ENCODE measurements around the gene TPM4.
"Not testable (repeated sequence)": the region's sequence is repeated elsewhere in the genome, so short reads cannot be mapped to it uniquely, and the experiment has no call there.

TPM4 gene

DNA sequence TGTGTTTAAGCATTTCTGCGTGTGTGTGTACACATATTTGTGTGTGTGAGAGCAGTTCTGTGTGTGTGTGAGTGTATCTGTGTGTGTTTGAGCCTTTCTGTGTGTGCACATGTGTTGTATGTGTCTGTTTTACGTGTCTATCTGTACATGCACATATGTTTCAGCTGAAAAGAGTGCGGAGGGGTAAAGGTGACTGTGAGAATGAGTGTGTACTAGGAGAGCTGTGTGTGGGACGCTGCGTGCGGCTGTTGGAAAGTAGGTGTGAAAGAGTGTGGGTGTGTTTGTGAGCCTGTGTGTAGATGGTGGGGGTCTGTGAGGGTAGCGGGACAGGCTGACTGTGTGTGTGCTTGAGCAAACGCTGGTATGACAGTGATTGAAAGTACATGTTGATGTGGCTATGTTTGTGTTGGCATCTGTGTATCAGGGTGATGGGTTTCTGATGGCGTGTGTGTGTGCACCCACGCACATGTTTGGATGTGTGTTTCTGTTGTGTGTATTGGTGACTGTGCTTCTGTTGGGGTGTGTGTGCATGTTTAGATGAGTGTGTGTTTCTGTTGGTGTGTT lies 7.5 kb upstream of the TPM4 start:
- in situ Hi-C loops (cut with MboI; ENCODE audit: low pct_unique_long_range_greater_than_20kb, low sequenced_read_pairs) = no loop called here
- no peak for DNase-seq

DNA sequence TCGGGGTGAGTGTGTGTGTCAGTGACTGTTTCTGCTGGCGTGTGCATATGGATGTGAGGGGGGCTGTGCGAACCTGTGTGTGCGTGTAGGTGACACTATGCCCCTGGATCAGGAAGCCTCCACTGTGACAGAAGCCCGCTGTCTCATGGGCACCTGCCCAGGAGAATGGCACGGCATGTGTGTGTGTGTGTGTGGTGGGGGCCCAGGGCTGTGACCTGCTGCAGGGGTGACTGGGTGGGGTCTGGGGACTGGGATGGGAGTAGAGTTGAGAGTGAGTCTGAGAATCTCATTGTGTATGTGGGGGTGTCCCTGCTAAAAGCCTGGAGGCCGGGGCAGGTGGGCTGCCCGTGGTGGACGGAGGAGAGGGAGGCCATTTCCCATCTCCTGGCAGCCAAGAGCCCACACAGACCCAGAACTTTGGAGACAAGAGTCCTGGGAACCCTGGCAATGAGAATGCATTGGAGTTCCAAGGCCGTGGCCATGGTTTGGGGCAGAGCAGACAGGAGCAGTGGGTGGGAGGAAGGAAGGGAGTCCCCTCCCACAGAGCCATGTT lies 6.4 kb upstream of the TPM4 start:
- no peak for DNase-seq
- in situ Hi-C loops (cut with MboI; ENCODE audit: low pct_unique_long_range_greater_than_20kb, low sequenced_read_pairs) = no loop called here

DNA sequence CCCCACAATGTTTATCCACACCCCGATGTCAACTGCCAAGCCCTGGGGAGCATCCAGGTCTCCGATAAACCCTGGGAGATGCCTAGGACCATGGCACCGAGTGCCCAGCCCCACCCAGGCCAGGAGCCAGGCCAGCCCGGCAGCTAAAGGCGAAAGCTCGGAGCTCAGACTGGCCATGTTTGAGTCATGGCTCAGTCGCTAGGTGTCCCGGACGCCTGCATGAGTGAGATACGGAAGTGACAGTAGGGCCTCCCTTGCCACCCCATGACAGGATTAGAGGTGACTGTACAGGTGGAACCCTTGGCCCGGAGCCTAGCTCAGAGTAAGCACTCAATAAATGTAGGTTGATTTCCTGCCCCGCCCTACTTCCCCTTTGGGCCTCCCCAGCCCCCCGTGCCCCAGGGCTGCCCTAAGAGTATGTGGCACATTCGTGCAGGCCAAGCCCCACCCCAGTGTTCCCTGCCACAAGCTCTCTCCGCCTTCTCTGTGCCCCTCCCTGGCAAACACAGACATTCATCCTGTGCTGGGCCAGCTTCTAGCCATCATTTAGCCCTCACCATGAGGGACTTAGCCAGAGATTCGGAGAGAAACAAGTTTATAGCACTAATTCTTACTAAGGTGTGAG lies 5.8 kb upstream of the TPM4 start:
- peak; percentile 79 for DNase-seq
- in situ Hi-C loops (cut with MboI; ENCODE audit: low pct_unique_long_range_greater_than_20kb, low sequenced_read_pairs) = no loop called here

DNA sequence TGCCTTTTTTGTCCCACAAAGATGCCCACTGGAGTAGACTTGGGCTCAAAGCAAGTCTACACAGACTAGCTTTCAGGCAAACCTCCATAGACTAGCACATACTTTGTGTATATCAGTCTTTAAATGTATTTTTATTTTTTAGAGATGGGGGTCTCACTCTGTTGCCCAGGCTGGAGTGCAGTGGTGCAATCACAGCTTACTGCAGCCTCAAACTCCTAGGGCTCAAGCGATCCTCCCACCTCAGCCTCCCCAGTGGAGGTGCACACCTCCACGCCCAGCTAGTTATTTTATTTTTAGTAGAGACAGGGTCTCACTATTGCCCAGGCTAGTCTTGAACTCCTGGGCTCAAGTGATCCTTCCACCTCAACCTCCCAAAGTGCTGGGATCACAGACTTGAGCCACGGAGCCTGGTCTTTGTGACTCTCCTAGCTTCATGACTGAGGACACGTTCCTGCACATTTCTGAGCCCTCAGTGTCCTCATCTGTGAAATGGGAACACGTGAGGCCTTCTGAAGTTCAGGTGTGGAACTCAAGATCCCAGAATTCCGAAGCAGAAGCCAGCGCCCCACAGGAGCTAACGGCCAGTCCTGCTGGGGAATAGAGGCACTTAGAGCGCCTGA lies 5.1 kb upstream of the TPM4 start:
- in situ Hi-C loops (cut with MboI; ENCODE audit: low pct_unique_long_range_greater_than_20kb, low sequenced_read_pairs) = no loop called here
- DNase-seq = no peak

DNA sequence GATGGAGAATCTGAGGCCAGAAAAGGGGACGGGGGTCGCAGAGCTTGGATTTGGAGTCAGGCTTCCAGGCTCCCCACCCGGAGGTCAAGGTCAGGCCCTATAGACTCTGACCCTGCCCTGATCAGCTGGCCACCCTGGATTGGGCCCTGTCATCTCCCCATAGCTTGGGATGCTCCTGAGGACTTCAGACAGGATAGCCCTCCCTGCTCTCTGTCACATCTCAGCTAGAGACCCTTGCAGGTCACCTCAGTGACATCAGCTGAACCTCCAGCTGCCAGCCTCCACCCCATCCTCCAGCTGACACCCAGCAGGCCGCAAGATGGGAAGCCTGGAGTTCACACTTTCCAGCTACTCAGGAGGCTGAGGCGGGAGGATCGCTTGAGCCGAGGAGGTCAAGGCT lies 2.8 kb upstream of the TPM4 start:
- in situ Hi-C loops (cut with MboI; ENCODE audit: low pct_unique_long_range_greater_than_20kb, low sequenced_read_pairs) = no loop called here
- DNase-seq = no peak

GRCh38 chr19:16073988-16074387 lies 2.3 kb upstream of the TPM4 start:
- no peak for DNase-seq
- in situ Hi-C loops (cut with MboI; ENCODE audit: low pct_unique_long_range_greater_than_20kb, low sequenced_read_pairs) = no loop called here

DNA sequence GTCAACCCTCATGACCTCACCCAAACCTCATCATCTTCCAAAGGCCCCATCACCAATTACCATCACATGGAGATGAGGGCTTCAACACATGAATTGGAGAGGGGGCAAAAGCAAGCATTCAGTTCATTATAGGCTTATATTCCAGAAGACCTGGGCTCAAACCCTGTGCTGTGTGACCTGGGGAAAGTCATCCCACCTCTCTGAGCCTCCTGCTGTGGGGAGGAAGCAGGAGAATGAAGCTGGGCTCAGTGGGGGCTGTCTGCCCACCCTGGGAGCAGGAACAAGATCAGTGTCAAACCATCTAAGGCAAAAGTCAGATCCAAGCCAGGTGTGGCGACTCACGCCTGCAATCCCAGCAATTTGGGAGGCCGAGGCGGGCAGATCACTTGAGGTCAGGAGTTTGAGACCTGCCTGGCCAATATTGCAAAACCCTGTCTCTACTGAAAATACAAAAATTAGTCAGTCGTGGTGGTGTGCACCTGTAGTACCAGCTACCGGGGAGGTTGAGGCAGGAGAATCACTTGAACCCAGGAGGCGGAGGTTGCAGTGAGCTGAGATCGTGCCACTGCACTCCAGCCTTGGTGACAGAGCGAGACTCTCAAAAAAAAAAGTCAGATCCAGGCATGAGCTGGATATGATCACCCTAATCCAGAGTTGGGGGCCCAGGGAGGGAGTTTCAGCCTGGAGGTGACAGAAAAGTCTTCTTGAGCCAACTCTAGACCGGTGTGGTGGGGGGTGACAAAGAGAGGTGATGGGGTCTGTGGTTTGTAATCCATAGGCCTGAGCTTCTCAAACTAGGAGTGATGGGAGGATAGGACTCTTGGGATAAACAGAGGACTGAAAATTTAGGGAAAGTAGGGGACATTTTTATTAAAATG lies 1.6 kb upstream of the TPM4 start:
- in situ Hi-C loops (cut with MboI; ENCODE audit: low pct_unique_long_range_greater_than_20kb, low sequenced_read_pairs) = no loop called here
- no peak for DNase-seq

DNA sequence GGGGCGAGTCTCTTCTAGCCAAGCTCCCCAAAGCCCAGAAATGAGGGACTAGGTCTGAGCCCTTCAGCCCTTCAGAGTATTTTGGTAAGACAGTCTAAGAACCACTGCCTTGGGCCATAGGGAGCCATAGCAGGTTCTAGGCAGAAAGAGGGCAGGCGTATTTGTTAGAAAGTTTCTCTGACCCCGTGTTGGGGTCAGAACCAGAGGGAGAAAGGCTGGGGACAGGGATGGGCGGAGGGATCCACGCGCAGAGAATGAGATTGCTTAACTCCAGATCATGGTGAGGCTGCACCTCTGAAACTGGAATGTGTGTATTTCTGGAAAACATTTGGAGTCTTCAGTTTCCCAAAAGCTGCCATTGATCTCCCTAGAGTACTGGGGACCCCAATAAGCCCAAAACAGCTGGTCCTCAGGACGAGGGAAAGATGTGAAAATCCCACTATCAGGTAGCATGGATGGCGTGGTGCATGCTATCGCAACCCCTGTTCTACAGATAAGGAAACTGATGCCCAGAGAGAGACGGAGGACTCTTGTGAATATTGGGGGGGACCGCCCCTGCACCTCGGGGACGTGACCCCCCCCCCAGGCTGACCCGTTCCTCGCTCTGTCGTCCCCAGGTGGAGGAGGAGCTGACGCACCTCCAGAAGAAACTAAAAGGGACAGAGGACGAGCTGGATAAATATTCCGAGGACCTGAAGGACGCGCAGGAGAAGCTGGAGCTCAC lies 703 bp upstream of the TPM4 start:
- in situ Hi-C loops (cut with MboI; ENCODE audit: low pct_unique_long_range_greater_than_20kb, low sequenced_read_pairs) = no loop called here
- DNase-seq = no peak

DNA sequence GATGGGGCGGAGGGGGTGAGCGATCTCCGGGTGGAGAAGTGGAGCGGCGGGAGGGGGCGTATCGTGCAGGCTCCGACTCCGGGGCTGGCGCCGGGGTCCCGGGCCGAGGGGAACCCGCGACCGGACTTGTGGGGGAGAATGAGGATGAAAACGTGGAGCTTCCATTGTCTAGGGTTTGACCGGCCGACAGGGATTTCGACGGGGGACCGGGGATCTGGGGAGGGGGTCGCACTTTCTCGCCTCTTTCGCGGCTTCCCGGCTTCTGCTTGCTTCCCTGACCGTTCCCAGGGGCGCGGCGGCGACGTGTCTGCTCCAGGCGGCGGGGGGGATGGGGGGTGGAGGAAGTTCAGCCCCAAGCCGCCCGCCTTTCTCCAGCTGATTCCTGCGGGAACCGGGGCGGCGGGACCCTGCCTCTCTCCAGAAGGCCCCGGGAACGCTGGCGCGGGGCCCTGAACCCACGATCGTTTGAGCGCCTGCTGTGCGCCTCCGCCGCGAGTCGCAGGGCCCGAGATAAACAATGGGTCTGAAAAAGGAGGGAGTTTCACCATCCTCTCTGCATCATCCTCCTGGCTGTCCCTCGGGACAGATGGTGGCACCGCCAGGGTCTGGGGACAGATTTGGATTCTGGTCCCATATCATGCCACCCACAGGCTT lies 790 bp downstream of the TPM4 start:
- DNase-seq = no peak
- in situ Hi-C loops (cut with MboI; ENCODE audit: low pct_unique_long_range_greater_than_20kb, low sequenced_read_pairs) = no loop called here

- in situ Hi-C loops (cut with MboI; ENCODE audit: low pct_unique_long_range_greater_than_20kb, low sequenced_read_pairs) = no loop called here
- no peak for DNase-seq
These were observed 1.9 kb downstream of the TPM4 start for GRCh38 chr19:16077984-16078758.

DNA sequence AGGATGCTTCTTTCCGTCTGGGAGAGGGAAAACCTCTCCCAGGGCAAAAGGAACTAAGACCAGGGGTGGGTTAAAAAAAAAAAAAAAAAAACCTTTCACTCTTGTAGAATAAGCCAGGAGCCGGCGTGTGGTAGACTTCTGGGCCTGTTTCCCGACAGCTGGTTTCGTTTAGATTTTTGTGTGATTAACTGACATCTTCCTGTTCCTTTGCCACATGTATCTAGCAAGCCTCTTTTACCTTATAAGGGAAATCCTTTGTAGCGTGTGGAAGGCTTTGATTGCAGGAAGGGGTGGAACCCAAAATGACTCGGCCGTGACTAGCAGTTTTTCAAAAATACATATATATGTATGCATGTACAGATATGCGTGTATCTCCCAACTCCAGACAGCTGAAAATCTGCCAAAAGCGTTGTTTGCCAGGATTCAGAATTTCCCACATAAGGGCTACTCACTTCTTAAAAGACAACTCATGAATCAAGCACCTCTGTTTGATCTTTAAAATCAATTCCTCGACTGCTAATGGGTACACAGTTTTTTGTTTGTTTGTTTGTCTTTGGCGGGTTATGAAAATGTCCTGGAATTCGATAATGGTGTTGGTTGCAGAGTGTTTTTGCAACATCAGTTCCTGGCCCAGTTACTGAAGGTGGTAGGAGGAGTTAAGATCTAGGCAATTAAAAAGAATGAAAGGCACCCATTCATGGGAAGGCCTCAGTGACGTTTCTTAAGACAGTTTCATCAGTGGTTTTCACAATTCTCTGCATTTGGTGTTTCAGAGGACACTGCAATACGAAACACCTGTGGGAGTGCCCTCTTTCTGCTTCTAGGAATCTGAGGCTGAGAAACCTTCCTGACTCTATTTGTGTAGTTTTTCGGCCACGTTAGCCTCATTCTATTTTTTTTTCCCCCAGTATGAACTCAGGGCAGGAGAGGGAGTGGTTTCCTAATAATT lies 2.7 kb downstream of the TPM4 start:
- in situ Hi-C loops (cut with MboI; ENCODE audit: low pct_unique_long_range_greater_than_20kb, low sequenced_read_pairs) = no loop called here
- peak; percentile 98 for DNase-seq

DNA sequence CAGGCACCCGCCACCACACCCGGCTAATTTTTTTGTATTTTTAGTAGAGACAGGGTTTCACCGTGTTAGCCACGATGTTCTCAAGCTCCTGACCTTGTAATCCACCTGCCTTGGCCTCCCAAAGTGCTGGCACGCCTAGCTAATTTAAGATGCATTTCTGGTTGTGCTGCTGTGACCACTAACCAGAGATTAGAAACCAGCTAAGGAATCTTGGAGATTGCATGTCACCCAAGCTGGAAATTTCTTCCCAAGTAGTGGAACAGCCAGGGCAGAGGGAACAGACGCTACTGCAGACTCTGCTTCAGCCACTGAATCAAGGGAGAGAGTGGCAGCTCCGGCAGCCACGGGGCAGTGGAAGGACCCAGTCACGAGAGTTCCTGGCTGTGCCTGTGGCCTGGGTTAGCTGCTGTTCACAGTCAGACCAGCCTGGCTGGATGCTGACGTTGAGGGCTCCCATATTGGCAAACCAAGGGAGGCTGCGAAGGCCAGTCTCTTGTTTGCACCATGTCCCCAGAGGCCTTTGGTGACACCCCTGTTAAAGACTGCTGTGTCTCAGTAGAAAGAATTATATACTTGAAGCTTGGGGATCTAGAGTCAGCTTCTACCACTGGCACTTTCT lies 7.9 kb downstream of the TPM4 start:
- DNase-seq = no peak
- in situ Hi-C loops (cut with MboI; ENCODE audit: low pct_unique_long_range_greater_than_20kb, low sequenced_read_pairs) = no loop called here

- in situ Hi-C loops (cut with MboI; ENCODE audit: low pct_unique_long_range_greater_than_20kb, low sequenced_read_pairs) = no loop called here
- DNase-seq = no peak
These were observed 8.8 kb downstream of the TPM4 start for GRCh38 chr19:16085115-16085514.

DNA sequence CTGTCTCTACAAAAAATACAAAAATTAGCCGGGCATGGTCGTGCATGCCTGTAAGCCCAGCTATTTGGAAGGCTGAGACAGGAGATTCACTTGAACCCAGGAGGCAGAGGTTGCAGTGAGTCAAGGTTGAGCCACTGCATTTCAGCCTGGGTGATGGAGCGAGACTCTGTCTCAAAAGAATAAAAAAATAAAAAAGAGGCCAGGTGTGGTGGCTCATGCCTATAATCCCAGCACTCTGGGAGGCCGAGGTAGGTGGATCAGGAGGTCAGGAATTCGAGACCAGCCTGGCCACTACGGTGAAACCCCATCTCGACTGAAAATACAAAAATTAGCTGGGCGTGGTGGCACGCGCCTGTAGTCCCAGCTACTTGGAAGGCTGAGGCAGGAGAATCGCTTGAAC lies 11.1 kb downstream of the TPM4 start:
- DNase-seq; in situ Hi-C loops (cut with MboI; ENCODE audit: low pct_unique_long_range_greater_than_20kb, low sequenced_read_pairs): not testable (repeated sequence)

DNA sequence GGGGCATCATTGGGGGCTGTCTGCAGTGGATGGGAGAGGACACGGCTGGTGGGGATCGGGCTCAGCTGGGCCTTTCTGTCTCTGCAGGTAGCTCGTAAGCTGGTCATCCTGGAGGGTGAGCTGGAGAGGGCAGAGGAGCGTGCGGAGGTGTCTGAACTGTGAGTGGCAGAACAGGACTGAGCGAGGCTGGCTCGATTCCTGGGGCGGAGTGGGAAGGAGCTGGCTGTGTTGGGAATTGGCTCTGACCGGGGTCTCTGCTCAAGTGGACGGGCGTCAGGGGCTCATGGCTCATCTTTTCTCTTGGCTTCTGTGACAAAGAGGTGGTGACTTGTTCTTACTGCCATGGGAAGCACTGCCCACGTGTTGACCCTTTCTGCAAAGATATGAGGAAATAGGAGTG lies 11.6 kb downstream of the TPM4 start:
- in situ Hi-C loops (cut with MboI; ENCODE audit: low pct_unique_long_range_greater_than_20kb, low sequenced_read_pairs) = no loop called here
- no peak for DNase-seq

DNA sequence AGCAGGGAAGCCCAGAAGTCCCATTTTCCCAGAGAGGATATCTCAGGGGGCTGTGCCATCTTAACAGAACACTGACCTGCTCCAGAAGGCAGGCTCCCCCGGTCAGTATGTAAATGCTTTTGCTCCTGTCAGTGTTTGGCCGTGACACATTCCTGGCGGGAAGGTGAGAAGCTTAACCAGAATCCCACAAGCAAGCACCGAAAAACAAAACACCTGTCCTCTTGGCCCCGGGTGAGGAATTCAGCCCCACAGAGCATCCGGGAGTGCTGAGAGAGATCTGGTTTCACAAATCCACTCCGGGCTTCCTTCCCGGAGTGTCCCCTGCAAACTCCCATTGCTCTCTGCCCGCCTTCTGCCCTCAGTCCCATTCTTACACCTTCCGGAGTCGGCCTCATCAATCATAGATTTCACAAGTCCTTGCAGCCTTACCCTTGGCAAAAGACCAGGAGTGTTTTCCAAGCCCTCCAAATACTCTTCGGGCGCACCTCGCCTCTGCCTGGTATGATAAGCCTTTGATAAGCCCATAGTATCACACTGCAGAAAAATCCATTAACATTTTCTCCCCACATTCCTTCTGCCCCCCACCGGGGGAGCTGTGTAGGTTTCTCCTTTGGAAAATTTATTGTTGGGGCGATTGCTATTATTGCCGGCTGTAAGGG lies 12.2 kb downstream of the TPM4 start:
- no peak for DNase-seq
- in situ Hi-C loops (cut with MboI; ENCODE audit: low pct_unique_long_range_greater_than_20kb, low sequenced_read_pairs) = no loop called here
